Stimulated activated memory B cell treated with anti-CD40 and anti-IgM and Interleukin-4, amounts not matched to agents 10 μg/mL and 1 μg/mL and 100 μg/mL, for 72 hours (primary cell): ENCODE results near the gene CAB39.

ENCODE experiments used
- ATAC-seq: fragments of 150-1000 bp; cut with Tn5 transposase; 2 replicates; pipeline ENCODE4 v1.10.0; 2021
- H3K27ac Mint-ChIP-seq: one replicate; pipeline ENCODE4 v1.8.0; 2022; ENCODE audit warnings: mild to moderate bottlenecking, mixed read lengths
- H3K27me3 Mint-ChIP-seq: one replicate; pipeline ENCODE4 v1.8.0; 2022; ENCODE audit warnings: mixed read lengths
- H3K36me3 Mint-ChIP-seq: one replicate; pipeline ENCODE4 v1.8.0; 2022; ENCODE audit warnings: mixed read lengths
- H3K4me1 Mint-ChIP-seq: one replicate; pipeline ENCODE4 v1.8.0; 2022; ENCODE audit warnings: mixed read lengths
- H3K4me3 Mint-ChIP-seq: one replicate; pipeline ENCODE4 v1.8.0; 2022; ENCODE audit warnings: mild to moderate bottlenecking, moderate library complexity, mixed read lengths
- H3K9me3 Mint-ChIP-seq: one replicate; pipeline ENCODE4 v1.8.0; 2022; ENCODE audit warnings: mixed read lengths

Gene CAB39

DNA sequence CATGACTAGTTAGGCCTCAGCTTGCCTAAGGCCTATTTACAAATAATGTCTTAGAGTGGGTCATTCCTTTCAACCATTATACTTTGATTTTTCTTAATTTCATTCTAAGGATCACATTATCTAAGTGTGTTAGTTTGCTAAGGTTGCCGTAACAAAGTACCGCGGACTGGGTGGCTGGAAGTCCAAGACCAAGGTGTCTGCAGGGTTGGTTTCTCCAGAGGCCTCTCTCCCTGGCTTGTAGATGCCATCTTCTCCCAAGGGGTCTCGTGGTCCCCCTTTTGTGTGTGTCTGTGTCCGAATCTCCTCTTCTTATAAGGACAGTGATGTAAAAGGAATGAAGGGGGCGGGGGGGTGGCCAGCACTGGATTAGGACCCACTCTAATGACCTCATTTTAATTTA, 133.7 kb downstream of the CAB39 start:
- H3K4me1 Mint-ChIP-seq: peaks cover 22% of the 10 kb centered on the region
- no peak overlapping the region for H3K4me3 Mint-ChIP-seq
- peaks cover 24% of the 10 kb centered on the region for H3K27me3 Mint-ChIP-seq

DNA sequence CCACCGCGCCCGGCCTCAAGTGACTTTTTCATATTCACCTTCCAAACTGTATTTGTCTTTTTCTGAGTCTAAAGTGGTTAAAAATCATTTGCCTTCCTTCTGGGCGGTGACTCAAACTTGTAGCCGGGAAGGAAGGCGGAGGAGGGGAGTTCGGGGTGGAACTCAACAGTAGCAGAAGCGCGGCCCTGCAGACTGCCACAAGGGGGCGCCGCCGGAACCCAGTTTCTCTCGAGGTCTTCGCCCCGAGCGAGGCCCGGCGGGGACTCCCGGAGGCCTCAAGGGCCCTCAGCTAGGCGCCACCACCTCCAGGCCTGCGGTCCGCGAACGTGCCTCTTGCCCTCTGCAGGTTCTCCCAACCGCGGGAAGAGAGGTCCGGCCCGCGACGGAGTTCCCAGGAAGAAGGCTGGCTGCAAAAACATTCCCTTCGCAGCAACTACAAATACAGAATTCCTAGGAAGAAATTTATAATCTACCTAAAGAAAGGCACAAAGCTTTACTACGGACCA, 135.3 kb downstream of the CAB39 start:
- no peaks in the 10 kb centered on the region for H3K9me3 Mint-ChIP-seq
- H3K27ac Mint-ChIP-seq: no peak overlapping the region
- H3K4me3 Mint-ChIP-seq: no peak overlapping the region
- H3K36me3 Mint-ChIP-seq: no peaks in the 10 kb centered on the region
- peaks cover 24% of the 10 kb centered on the region for H3K27me3 Mint-ChIP-seq
- ATAC-seq: peak; percentile 97
- H3K4me1 Mint-ChIP-seq: peaks cover 22% of the 10 kb centered on the region

More for the DNA sequence above, 133.7 kb downstream of the CAB39 start:
- Mint-ChIP-seq H3K9me3 (no peaks in the 10 kb centered on the region), H3K36me3 (no peaks in the 10 kb centered on the region), H3K27ac (no peak overlapping the region)
- no peak for ATAC-seq

DNA sequence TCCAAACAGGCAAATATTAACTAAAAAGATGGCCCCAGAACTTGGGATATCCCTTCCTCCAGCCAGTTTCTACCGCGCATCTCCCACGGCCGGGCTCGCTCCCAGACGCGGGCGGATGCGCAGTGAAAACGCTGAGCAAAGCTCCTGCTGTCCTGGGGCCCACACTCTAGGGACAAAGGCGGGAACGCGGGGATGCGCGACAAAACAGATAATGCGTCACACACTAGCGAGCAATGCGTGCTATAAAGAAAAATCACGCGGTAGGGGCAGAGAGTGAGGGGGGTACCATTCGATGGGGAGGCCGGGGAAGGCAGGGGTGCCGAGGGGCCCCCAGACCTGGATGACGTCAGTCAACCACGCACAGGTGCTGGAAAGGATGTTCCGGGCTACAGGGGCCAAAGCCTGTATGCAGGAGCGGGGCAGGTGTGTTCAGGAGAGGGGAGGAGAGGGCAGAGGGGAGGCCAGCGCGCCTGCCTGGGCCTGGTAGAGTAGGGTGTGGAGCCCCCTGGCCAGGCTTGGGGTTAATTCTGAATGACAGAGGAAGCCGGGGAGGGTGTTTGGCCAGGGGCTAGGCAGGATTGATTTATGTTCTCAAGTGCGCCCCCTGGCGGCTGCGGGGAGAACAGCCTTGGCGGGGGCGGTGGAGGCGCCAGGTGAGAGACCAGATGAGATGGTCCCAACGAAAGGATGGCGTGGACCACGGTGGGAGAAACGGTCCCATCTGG, 137.2 kb downstream of the CAB39 start:
- Mint-ChIP-seq H3K27ac (no peak overlapping the region), H3K9me3 (no peaks in the 10 kb centered on the region), H3K4me3 (no peak overlapping the region)

DNA sequence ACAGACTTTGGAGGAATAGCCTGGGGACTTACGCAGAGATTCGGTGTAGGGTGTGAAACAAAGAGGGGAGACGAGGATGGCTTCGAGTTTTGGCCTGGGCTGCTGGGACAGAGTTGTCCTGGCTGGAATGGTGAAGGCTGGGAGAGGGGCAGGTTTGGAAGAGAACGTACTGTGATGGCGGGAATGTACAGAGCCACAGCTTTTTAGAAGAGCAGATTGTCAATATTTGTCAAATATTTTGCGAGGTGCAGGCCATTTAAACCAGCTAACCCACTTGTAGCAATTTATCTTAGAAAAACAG, 137.7 kb downstream of the CAB39 start:
- Mint-ChIP-seq H3K4me1 (peaks cover 22% of the 10 kb centered on the region), H3K36me3 (no peaks in the 10 kb centered on the region), H3K4me3 (no peak overlapping the region), H3K27me3 (peaks cover 35% of the 10 kb centered on the region), H3K9me3 (no peaks in the 10 kb centered on the region), H3K27ac (no peak overlapping the region)
- no peak for ATAC-seq

More for the DNA sequence above, 137.2 kb downstream of the CAB39 start:
- H3K27me3 Mint-ChIP-seq: peaks cover 31% of the 10 kb centered on the region
- peak; percentile 38 for ATAC-seq
- peaks cover 22% of the 10 kb centered on the region for H3K4me1 Mint-ChIP-seq
- no peaks in the 10 kb centered on the region for H3K36me3 Mint-ChIP-seq

DNA sequence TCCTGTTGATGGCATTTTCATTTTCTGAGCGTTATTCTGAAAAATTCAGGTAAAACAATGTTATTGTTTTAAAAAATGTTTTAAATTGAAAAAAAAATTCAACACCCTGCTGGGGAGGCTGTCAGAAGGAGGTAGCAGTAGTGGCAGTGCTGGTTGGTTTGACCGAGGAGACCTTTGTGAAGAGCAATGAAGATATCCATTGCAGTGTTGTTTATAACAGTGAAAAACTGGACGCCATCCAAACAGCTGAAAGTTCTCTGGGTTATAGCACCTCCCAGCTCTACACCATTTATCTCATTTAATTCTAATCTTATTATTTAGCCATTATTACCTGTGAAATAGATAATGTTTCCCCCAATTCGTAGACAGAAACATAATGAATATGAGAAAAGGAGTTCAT, 139.5 kb downstream of the CAB39 start:
- Mint-ChIP-seq H3K27ac (no peak overlapping the region), H3K4me3 (no peak overlapping the region), H3K36me3 (no peaks in the 10 kb centered on the region), H3K9me3 (no peaks in the 10 kb centered on the region), H3K4me1 (peaks cover 22% of the 10 kb centered on the region), H3K27me3 (peaks cover 45% of the 10 kb centered on the region)
- no peak for ATAC-seq

DNA sequence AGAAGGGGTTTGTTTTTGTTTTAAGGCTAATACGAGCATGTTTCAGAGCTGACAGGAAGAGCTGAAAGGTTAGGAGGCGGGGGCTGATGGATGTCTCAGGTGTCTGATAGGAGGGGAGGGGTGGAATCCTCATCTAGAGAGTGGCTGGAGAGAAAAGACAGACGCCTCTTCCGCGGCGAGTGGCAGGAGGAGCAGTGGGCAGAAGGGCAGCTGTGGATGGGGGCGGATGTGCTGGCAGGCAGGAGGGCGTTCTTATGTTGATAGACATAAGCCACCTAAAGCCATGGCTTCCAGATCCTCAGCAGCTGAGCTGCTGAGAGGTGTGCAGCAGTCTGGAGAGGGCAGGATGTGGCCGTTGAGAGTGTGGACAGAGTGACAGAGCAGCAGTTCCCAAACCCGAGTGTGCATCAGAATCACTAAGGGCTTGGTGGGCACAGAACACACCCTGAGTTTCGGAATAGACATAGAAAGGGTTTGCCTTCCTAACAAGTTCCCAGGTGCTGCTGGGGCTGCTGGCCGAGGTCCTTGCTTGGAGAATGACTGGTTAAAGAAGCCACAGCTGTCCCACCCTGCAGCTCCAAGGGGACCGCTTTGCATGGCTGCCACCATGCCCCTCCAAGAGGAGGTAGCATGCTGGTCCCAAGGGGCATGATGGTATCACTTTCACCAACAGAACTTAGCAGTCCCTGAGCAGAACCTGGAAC, 149.1 kb downstream of the CAB39 start:
- H3K9me3 Mint-ChIP-seq: no peaks in the 10 kb centered on the region
- H3K27me3 Mint-ChIP-seq: peaks cover 27% of the 10 kb centered on the region
- H3K36me3 Mint-ChIP-seq: no peaks in the 10 kb centered on the region
- H3K4me3 Mint-ChIP-seq: no peak overlapping the region
- peak overlapping the region; percentile 5 for H3K27ac Mint-ChIP-seq
- ATAC-seq: no peak
- peaks cover 46% of the 10 kb centered on the region for H3K4me1 Mint-ChIP-seq

DNA sequence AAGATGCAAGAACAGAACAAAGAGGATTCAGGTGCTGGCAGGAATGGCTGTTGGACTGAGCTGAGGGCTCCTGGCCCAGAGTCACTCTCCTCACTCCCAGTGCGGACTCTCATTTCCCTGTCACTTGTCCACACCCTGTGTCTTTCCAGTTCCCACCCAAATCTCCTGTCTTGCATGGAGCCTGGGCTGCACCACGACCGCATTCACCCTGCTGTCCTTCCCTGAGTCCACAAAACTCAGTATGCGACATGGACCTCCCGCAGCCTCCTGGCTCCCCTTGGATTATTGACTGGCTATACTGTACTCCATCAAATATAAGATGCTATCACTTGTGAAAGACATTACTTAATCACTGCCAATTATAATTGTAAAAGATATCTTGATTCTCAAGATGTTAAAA, 149.7 kb downstream of the CAB39 start:
- no peak overlapping the region for H3K4me3 Mint-ChIP-seq
- peaks cover 21% of the 10 kb centered on the region for H3K27me3 Mint-ChIP-seq
- peaks cover 52% of the 10 kb centered on the region for H3K4me1 Mint-ChIP-seq
- ATAC-seq: no peak
- H3K36me3 Mint-ChIP-seq: no peaks in the 10 kb centered on the region
- no peaks in the 10 kb centered on the region for H3K9me3 Mint-ChIP-seq
- no peak overlapping the region for H3K27ac Mint-ChIP-seq

DNA sequence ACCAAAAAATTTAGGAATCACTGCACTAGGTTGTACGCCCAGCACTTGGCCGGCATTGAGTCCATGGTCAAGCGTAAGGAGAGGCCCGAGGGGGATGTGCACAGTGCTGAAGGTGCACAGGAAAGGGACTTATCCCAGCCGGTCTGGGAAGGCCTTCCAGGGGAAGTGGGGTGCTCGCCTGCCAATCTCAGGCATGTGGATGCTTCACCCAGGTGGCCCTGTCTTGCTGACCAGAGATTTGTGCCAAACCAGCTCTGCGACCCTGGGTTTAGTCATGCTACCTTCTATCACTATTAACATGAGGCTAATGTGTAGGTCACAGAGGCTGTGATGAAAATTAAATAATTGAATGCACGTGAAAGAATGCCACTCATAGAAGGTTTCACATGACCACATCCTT, 150.4 kb downstream of the CAB39 start:
- Mint-ChIP-seq H3K4me1 (peaks cover 58% of the 10 kb centered on the region), H3K9me3 (no peaks in the 10 kb centered on the region), H3K36me3 (no peaks in the 10 kb centered on the region), H3K27me3 (peaks cover 14% of the 10 kb centered on the region), H3K4me3 (no peak overlapping the region), H3K27ac (no peak overlapping the region)
- ATAC-seq: no peak

DNA sequence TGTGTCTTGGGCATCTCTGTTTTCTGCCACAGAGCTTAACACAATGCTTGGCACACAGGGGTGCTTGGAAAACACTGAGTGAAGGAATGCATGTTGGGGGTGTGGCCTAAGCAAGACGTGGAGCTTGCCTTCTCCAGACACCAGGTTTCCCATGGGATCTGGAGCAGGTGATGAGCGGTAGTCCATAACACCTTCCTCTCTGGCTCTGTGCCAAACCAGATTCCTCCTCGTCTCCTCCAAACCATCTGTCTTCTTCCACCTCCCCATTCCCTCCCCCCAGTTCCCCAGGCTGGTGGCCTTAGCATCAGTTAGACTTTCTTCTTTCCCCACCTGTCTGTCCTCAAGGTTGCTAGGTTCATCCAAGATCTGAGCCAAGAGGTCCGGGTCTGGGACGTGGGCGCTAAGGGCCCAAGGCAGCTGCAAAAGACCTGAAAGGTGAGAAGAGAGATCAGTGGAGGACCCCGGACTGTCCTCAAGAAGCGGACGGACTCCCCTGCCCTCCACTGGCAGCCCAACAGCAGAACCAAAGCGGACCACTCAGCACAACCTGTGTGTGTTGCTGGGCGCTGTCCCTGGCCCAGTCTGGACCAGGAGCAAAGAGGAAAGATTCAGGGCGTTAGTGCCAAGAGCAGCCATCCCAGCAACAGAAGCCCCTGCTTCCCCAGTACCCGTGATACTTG, 150.9 kb downstream of the CAB39 start:
- ATAC-seq: no peak
- peak overlapping the region; percentile 87 for H3K4me3 Mint-ChIP-seq
- no peaks in the 10 kb centered on the region for H3K36me3 Mint-ChIP-seq
- H3K4me1 Mint-ChIP-seq: peaks cover 58% of the 10 kb centered on the region
- H3K27ac Mint-ChIP-seq: peak overlapping the region; percentile 68
- no peaks in the 10 kb centered on the region for H3K9me3 Mint-ChIP-seq
- peaks cover 9% of the 10 kb centered on the region for H3K27me3 Mint-ChIP-seq

DNA sequence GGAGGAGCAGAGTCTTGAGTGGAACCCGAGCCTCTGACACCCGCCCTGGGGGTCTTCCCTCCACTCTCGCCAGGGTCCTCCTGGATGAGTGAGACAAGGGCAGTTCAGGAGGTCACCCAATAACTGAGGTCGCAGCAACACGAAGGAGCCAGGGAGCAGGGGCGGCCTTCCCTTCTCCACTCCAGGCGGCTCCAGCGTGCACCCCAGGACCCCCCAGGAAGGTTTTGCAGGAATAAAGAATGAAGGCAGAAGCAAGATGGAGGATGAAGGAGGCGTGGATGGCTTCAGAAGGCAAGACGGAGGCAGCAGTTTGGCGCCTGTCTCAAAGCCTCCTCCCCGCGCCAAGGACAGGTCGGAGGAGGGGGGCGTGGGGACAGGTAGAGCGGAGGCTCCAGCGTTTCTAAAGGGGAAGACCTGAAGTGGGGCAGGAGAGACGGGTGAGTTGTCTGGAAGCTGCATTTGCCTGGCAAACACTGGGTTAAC, 151.5 kb downstream of the CAB39 start:
- H3K9me3 Mint-ChIP-seq: no peaks in the 10 kb centered on the region
- ATAC-seq: no peak
- H3K4me3 Mint-ChIP-seq: peak overlapping the region; percentile 87
- H3K27ac Mint-ChIP-seq: peak overlapping the region; percentile 68
- H3K27me3 Mint-ChIP-seq: peaks cover 9% of the 10 kb centered on the region
- H3K36me3 Mint-ChIP-seq: no peaks in the 10 kb centered on the region
- peaks cover 59% of the 10 kb centered on the region for H3K4me1 Mint-ChIP-seq

DNA sequence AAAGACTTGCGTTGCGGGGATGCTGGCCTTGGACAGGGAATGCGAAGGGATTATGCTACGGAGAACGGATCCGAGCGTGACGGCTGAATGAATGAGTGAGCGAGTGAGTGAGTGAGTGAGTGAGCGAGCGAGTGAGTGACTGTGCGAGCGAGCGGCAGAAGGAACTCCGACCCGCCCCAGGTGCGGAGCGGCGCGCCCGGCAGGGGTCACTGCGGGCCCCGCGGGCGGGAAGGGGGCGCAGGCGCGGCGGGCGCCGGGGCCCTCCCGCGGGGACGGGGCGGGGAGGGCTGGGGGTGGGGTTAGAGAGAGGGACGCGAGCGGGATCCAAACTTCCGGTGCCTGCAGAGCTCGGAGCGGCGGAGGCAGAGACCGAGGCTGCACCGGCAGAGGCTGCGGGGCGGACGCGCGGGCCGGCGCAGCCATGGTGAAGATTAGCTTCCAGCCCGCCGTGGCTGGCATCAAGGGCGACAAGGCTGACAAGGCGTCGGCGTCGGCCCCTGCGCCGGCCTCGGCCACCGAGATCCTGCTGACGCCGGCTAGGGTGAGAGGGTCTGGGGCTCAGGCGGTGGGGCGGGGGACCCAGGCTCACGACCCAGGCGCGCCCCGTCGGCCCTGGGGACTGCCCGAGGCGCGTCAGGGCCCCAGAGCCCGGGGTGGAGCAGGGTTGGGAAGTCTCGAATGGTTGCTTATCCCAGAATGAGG, 152.1 kb downstream of the CAB39 start, which contains the start of gene ITM2C:
Gene ITM2C, plus strand, starts transcription at position 338 of the 702 bp plus-strand sequence. Its CDS starts 84 bp downstream, at position 422.
- H3K4me1 Mint-ChIP-seq: peaks cover 65% of the 10 kb centered on the region
- no peaks in the 10 kb centered on the region for H3K36me3 Mint-ChIP-seq
- H3K9me3 Mint-ChIP-seq: no peaks in the 10 kb centered on the region
- peak; percentile 82 for ATAC-seq
- peak within 1 kb of the TSS; percentile 68 for H3K27ac Mint-ChIP-seq
- H3K4me3 Mint-ChIP-seq: peak within 1 kb of the TSS; percentile 87
- H3K27me3 Mint-ChIP-seq: peaks cover 9% of the 10 kb centered on the region

DNA sequence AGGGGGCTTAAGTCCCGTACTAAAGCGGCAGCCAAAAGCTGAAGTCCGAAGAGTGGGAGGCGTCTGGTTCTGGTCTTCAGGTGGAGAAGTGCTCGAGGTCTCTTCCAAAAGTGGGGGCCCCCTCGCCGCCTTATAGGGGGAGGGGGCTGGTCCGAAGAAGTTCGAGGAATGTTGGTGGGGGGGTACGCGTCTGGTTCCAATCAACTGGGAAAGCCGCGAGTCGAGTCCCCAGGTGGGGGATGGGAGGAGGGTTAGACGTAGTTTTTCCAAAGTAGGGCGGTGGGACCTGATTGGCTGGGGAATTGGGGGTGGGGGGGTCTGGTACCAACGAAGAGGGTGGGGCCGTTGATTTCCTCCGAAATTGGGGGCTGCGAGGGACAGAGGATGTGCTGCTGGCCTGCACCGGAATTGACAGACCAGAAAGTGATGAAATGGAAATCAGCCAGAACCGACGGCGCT, 152.7 kb downstream of the CAB39 start:
- Mint-ChIP-seq H3K27ac (peak overlapping the region; percentile 68), H3K36me3 (no peaks in the 10 kb centered on the region), H3K9me3 (no peaks in the 10 kb centered on the region), H3K27me3 (peaks cover 9% of the 10 kb centered on the region), H3K4me1 (peaks cover 71% of the 10 kb centered on the region), H3K4me3 (peak overlapping the region; percentile 87)
- no peak for ATAC-seq

DNA sequence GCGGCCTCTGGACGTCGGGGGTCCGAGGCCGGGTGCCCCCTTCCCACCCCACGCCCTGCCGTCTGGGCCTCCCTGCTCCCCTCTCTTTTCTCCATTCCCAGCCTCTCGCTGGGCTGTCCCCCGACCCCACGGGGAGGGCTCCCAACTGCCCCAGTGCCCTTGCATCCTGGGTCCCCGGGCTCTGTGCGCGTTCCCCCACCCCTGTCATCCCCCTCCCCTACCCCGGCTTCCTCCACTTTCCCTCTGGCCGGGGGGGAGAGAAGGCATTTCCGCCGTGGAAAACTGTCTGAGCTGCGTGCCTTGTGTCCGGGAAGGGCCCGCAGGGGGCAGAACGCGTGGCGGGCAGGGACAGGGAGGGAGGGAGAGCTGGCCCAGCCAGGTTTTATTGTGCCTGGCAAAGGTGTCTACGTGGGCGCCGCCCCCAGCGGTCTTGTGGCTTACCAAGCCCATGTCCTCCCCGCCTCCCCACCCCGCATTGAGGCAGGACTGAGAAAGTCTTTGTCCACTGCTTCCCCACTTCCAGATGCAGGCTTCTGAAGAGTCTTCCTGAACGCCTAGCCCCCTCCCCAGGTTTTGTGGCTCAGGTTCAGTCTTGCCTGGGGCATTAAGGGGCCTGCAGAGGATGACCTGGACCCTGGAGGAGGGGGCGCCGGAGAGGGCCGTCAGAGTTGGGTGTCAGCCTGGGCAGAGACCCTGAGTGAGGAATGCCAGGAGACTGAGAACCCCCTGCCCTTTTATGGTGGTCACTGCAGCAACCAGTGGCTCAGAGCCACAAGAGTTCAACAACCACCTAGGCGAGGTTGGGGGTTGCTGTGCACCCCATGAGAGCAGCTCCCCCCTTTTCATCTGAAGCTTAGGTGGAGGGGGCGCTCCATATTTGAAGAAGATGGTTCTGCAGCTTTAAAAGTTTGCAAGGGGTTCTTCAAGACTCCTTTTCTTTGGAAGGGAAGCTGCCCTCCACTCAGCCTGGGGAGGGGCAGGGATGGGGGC, 153.4 kb downstream of the CAB39 start:
- Mint-ChIP-seq H3K4me3 (peak overlapping the region; percentile 87), H3K27me3 (peaks cover 6% of the 10 kb centered on the region), H3K4me1 (peaks cover 75% of the 10 kb centered on the region), H3K9me3 (no peaks in the 10 kb centered on the region), H3K27ac (peak overlapping the region; percentile 68), H3K36me3 (no peaks in the 10 kb centered on the region)
- peak; percentile 18 for ATAC-seq
